ENCODE measurements around the gene GGT6. TPM values are rescaled to one million over a fixed set of nuclear protein-coding genes. Genes with fewer than 3 reads are reported as not detected.

GGT6 gene
- total RNA-seq, 4 donors from 2014 or later = 26.4 to 199 (median 119) TPM

DNA sequence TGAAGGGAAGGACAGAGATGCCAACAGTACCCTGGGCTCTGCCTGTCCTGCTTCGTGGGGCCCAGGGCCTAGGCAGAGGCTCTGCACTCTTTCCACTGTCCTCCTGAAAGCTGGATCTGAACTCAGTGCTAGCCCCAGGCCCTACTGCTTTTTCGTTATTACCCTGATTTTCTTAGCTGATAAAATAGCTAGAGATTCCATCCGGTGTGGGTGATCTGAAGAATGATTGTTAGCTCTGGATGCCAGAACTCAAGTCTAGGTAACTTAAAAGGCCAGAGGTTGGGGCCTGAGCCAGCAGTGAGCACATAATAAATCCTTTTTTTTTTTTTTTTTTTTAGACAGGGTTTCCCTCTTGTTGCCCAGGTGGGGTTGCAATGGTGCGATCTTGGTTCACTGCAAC, 3.4 kb downstream of the GGT6 start:
- no peaks in the 10 kb centered on the region for H3K27me3 ChIP-seq
- no peak overlapping the region for H3K27ac ChIP-seq
- no peak overlapping the region for H3K4me3 ChIP-seq
- peaks cover 0 to 35% (median 9%) of the 10 kb centered on the region in 4 donors for H3K4me1 ChIP-seq
- no peaks in the 10 kb centered on the region for H3K9me3 ChIP-seq
- peaks cover 0 to 15% (median 0%) of the 10 kb centered on the region in 3 donors for H3K36me3 ChIP-seq
- no peak for DNase-seq
- TF ChIP-seq, protein P1, sequence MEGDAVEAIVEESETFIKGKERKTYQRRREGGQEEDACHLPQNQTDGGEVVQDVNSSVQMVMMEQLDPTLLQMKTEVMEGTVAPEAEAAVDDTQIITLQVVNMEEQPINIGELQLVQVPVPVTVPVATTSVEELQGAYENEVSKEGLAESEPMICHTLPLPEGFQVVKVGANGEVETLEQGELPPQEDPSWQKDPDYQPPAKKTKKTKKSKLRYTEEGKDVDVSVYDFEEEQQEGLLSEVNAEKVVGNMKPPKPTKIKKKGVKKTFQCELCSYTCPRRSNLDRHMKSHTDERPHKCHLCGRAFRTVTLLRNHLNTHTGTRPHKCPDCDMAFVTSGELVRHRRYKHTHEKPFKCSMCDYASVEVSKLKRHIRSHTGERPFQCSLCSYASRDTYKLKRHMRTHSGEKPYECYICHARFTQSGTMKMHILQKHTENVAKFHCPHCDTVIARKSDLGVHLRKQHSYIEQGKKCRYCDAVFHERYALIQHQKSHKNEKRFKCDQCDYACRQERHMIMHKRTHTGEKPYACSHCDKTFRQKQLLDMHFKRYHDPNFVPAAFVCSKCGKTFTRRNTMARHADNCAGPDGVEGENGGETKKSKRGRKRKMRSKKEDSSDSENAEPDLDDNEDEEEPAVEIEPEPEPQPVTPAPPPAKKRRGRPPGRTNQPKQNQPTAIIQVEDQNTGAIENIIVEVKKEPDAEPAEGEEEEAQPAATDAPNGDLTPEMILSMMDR (IDR thresholded peaks at IDR 0.05) = no peak
- TF ChIP-seq POLR2A (IDR thresholded peaks at IDR 0.05) = no peak

DNA sequence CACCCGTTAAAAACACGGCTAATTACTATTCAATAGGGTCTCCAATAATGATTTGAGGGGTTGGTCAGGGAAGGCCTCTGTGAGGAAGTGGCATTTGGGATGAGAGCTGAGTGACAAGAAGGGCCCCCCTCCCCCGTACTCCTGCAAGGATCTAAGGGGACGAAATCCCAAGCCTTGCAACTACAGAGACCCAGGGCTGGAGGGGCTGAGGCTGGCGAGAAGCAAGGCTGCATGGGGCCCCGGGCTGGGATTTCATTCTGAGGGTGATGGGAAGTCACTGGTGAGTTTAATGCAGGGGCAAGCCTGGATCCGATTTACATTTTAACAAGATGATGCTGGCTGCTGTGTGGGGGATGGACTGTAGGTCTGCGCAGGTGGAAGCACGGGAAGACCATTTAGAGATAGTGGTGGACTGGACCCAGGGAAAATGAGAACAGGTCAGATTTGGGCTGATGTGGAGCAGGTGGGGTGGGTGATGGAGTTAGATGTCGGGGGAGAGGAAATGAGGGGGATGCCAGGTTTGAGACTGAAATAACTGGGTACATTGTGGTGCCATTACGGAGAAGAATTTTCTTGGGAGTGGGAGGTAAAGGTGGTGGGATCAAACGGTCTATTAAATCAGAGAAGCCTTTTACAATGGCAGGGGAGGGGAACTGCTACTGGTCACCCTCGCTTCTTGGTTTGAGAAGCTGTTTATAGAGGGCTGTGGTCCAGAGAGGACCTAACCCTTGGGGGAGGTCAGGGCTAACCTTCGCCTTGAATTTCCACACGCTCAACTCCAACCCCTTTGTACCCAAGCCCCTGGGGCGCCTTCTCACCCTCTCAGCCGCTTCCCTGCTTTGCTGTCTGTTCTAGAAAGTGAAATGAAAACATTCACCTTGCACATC, 4.3 kb downstream of the GGT6 start:
- no peaks in the 10 kb centered on the region for H3K9me3 ChIP-seq
- DNase-seq = peak in 1 of 3 donors; percentile 47
- TF ChIP-seq, protein P1 (IDR thresholded peaks at IDR 0.05) = no peak
- TF ChIP-seq POLR2A (IDR thresholded peaks at IDR 0.05) = no peak
- peak overlapping the region; percentile 81 to 85 (median 82) for H3K27ac ChIP-seq
- H3K36me3 ChIP-seq = peaks cover 0 to 23% (median 0%) of the 10 kb centered on the region in 3 donors
- peaks cover 0 to 29% (median 8%) of the 10 kb centered on the region in 4 donors for H3K4me1 ChIP-seq
- H3K4me3 ChIP-seq = peak overlapping the region; percentile 69 to 83 (median 76)
- H3K27me3 ChIP-seq = no peaks in the 10 kb centered on the region

DNA sequence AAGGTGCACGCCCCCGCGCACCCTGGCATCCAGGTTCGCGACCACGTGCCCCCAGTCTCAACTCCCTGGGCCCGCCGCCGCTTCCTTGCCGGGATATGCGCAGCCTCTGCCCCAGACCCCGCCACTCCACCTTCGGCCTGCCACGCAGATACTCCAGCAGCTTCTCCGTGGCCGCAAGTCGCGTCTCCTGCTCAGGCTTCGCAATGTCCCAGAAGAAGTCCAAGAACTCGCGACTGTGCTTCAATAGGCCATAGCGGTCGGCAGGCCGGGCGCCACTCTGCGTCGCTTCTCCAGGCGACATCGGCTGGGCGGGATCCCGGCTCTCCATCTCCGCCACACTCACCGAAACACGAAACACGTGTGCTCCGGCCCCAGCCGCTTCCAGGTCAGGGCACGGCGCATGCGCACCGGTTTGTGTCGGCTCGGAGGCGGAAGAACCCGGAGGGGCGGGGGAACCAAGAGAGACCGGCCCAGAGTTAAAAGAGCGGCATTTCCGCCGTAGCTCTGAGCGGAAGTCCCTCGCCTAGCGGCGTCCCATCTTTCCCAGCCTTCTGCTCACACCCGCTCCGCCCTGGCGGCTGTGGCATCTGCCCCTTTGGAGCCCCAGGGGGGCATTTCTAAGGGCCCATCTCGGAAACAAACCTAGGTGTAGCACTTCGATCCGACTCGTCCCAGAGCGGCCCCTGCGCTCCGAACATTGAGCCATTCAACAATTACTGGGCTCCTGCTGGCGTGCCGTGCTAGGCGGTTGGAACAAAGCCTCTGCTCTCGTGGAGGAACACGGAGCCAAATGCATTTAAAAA, 5.2 kb downstream of the GGT6 start, which contains the start of gene MYBBP1A:
Gene MYBBP1A (minus strand): TSS at position 388 of the 803 bp plus-strand sequence. CDS start 60 bp downstream, at position 328.
- DNase-seq = peak; percentile 97 to 99 (median 98)
- H3K27ac ChIP-seq = peak within 1 kb of the TSS; percentile 81 to 85 (median 82)
- TF ChIP-seq, protein P1 (IDR thresholded peaks at IDR 0.05) = peak in 3 of 6 experiments; percentile 20 to 46 (median 33)
- peak; percentile 66 to 72 for TF ChIP-seq POLR2A (IDR thresholded peaks at IDR 0.05)
- no peaks in the 10 kb centered on the region for H3K9me3 ChIP-seq
- no peaks in the 10 kb centered on the region for H3K27me3 ChIP-seq
- H3K4me1 ChIP-seq = peaks cover 0 to 23% (median 8%) of the 10 kb centered on the region in 4 donors
- H3K4me3 ChIP-seq = peak within 1 kb of the TSS; percentile 69 to 83 (median 76)
- peaks cover 0 to 33% (median 0%) of the 10 kb centered on the region in 3 donors for H3K36me3 ChIP-seq

DNA sequence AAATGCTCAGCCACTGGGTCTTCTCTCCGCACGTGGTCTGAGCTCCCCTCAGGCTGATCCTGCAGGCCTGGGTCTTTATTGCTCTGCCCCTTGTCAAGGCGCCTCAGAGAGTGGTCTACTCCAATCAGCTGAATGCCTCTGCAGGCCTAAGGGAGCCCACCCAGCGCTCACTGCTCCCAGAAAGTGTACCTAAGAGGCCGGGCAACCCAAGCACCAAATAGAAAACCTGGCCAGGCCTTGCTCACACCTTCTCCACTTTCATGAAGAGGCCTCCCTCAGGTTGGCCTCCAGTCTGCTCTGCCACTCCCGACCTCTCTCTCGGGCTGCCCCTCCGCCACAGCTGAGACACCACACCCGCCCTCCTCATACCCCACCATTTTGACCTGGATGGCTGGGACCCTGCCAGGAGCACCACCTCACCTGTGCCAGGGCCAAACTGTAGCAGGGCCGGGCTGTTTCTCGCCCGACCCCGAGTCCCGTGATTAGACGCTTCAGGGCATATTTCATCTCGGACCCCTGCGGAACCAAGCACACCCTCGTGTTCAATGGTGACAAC, 5.9 kb downstream of the GGT6 start:
- TF ChIP-seq, protein P1 (IDR thresholded peaks at IDR 0.05) = no peak
- no peak for TF ChIP-seq POLR2A (IDR thresholded peaks at IDR 0.05)
- DNase-seq = peak in 1 of 3 donors; percentile 51

DNA sequence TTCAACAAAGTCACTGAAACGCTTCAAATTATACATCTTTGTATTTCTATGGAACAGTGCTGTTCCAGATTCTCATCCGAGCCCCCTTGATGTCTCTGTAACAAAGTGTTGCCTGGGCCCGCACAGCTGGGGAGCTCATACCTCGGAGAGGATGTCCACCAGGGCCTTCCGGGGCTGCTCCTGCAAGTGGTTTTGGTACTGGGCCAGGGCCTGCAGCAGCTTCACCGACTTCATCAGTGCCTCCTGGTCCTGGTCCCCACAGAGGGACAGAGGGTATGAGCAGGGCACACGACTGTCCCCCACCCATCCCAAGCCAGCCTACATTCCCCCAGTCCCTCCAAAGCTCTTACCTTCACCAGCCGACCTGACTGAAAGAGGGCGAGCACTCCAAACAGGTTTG, 6.7 kb downstream of the GGT6 start:
- DNase-seq = no peak

More for the DNA sequence above, 5.9 kb downstream of the GGT6 start:
- no peaks in the 10 kb centered on the region for H3K9me3 ChIP-seq
- H3K27ac ChIP-seq = peak overlapping the region in 2 of 4 donors; percentile 82 to 83
- H3K27me3 ChIP-seq = no peaks in the 10 kb centered on the region
- peak overlapping the region; percentile 69 to 83 (median 76) for H3K4me3 ChIP-seq
- H3K4me1 ChIP-seq = peaks cover 0 to 23% (median 8%) of the 10 kb centered on the region in 4 donors
- peaks cover 0 to 39% (median 0%) of the 10 kb centered on the region in 3 donors for H3K36me3 ChIP-seq

More for the DNA sequence above, 6.7 kb downstream of the GGT6 start:
- Histone ChIP-seq H3K36me3 (peaks cover 0 to 48% (median 0%) of the 10 kb centered on the region in 3 donors), H3K4me3 (peak overlapping the region in 1 of 4 donors; percentile 83), H3K27ac (no peak overlapping the region), H3K9me3 (no peaks in the 10 kb centered on the region), H3K4me1 (peaks cover 0 to 20% (median 8%) of the 10 kb centered on the region in 4 donors), H3K27me3 (no peaks in the 10 kb centered on the region)
- TF ChIP-seq, protein P1 (IDR thresholded peaks at IDR 0.05) = no peak
- no peak for TF ChIP-seq POLR2A (IDR thresholded peaks at IDR 0.05)

All from Peyer's patch (tissue), 4 donors.